ENCODE results near the gene ERICH2.

- no peak for TF ChIP-seq EZH2 (IDR thresholded peaks at IDR 0.05; ENCODE audit: borderline replicate concordance, low read length)
- TF ChIP-seq, protein P1, sequence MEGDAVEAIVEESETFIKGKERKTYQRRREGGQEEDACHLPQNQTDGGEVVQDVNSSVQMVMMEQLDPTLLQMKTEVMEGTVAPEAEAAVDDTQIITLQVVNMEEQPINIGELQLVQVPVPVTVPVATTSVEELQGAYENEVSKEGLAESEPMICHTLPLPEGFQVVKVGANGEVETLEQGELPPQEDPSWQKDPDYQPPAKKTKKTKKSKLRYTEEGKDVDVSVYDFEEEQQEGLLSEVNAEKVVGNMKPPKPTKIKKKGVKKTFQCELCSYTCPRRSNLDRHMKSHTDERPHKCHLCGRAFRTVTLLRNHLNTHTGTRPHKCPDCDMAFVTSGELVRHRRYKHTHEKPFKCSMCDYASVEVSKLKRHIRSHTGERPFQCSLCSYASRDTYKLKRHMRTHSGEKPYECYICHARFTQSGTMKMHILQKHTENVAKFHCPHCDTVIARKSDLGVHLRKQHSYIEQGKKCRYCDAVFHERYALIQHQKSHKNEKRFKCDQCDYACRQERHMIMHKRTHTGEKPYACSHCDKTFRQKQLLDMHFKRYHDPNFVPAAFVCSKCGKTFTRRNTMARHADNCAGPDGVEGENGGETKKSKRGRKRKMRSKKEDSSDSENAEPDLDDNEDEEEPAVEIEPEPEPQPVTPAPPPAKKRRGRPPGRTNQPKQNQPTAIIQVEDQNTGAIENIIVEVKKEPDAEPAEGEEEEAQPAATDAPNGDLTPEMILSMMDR (IDR thresholded peaks at IDR 0.05; ENCODE audit: low read length), result no peak
Measured at GRCh38 chr2:170846314-170846713, 76.1 kb downstream of the ERICH2 start.
